HG02798 (cell line): ENCODE data around the gene PTPN4.
"Not testable (repeated sequence)": the region's sequence is repeated elsewhere in the genome, so short reads cannot be mapped to it uniquely, and the experiment has no call there.

Source experiments
- ATAC-seq: cut with Tn5 transposase; IDR thresholded peaks from one replicate; pipeline ENCODE4 v1.9.1; 2021; ENCODE audit warnings: mild to moderate bottlenecking; ENCODE audit not compliant: unreplicated experiment, poor library complexity

The PTPN4 gene

DNA sequence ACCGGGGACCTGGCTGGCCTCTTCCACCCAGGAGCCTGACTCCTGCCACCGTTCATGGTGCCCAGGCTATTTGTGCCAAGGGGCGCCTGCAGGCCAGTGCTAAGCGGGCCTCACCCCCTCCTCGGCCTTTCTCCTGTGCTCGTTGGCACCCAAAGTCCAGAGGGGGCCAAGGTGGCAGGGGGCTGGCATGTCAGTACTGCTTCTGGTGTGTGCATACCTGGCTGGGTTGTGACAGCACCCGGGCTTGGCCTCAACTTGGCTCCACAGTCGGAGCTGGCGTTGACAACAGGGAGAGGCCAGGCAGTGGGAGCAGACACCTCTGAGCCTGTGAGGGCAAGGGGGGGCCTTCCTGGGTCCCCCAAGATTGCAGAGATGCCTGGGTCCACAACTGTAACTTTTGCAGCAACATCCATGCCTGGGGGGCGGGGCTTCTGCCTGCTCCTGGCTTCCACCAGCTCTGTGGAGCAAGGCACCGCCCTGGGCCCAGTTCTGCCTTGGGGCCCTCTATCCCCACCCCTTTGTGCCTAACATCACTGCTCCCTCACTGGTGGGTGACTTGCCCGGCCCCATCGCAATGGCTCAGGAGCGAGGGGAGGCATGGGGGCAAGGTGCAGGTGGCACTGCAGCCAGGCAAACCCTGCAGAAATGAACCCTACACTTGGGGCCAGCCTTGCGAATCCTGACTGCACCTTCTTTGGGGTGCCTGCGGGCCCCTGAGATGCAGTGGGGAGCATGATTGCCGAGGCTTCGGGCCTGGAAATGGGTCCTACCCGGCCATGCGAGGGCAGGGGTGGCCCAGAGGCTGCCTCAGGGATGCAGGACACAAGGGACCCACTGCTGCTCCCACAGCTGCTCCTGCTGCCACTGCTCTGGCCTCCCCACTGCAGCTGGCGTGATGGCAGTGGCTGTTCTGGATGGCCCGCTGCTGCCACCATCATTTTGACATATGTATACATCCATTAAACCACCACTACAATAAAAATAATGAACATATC, 35.9 kb downstream of the PTPN4 start:
- ATAC-seq, result no peak

DNA sequence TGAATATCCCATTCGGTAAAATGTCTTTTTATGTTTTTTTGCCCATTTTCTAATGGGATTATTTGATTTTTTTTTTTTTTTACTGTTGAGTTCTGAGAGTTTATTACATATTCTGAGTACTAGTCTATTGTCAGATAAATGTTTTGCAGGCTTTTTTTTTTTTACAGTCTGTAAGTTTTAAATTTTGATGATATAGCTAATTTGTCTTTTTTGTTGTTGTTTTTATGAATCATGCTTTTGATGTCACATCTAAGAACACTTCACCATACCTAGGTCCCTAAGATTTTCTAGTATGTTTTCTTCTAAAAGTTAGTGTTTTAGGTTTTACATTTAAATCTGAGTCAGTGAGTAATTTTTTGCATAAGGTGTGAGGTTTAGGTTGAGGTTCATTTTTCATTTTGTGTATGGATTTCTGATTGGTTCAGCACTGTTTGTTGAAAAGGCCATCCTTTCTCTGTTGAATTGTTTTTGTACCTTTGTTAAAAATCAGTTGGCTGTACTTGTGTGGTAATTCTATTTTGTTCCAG, 40.7 kb downstream of the PTPN4 start:
- no peak for ATAC-seq

- no peak for ATAC-seq
Measured at GRCh38 chr2:119801040-119801439, 41.3 kb downstream of the PTPN4 start.

DNA sequence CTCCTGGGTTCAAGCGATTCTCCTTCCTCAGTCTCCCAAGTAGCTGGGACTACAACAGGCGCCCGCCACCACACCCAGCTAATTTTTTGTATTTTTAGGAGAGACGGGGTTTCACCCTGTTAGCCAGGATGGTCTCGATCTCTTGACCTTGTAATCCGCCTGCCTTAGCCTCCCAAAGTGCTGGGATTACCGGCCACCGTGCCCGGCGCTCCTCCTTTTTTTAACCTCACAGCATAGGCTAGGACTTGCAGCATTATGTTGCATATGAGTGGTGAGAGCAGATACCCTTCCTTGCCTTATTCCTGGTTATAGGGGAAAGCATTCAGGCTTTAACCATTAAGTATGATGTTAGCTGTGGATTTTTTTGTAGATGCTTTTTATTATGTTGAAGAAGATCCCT, 42.3 kb downstream of the PTPN4 start:
- ATAC-seq, result not testable (repeated sequence)

GRCh38 chr2:119803101-119803500, 43.4 kb downstream of the PTPN4 start:
- ATAC-seq, result no peak

DNA sequence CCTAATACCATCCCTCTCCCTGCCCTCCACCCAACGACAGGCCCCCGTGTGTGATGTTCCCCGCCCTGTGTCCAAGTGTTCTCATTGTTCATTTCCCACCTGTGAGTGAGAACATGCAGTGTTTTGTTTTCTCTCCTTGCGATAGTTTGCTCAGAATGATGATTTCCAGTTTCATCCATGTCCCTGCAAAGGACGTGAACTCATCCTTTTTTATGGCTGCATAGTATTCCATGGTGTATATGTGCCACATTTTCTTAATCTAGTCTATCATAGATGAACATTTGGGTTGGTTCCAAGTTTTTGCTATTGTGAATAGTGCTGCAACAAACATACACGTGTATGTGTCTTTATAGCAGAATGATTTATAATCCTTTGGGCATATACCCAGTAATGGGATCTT, 44.7 kb downstream of the PTPN4 start:
- not testable (repeated sequence) for ATAC-seq

DNA sequence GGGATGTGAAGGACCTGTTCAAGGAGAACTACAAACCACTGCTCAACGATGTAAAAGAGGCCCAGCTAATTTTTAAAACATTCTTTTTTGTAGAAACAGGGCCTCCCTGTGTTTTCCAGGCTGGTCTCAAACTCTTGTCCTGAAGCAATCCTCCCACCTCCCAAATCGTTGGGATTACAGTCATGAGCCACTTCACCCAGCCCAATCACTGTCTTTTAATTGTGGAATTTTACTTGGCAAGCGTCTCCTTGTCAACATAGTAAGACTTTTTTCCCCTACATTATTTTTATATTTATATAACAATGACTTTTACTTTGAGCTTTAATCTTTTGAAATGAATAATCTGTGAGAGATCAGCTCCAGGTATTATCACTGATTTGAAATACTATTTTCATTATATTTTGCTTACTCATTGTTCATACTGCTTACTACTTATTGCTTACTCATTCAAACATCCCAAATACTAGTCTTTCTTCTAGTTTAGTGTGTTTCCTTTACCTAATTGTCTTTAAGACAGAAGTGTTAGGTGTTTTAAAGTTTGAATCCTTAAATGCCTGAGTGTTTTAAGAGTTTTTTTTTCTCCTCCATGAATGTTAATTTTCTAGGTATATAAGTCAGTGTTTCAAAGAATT, 48.9 kb downstream of the PTPN4 start:
- ATAC-seq, result no peak

DNA sequence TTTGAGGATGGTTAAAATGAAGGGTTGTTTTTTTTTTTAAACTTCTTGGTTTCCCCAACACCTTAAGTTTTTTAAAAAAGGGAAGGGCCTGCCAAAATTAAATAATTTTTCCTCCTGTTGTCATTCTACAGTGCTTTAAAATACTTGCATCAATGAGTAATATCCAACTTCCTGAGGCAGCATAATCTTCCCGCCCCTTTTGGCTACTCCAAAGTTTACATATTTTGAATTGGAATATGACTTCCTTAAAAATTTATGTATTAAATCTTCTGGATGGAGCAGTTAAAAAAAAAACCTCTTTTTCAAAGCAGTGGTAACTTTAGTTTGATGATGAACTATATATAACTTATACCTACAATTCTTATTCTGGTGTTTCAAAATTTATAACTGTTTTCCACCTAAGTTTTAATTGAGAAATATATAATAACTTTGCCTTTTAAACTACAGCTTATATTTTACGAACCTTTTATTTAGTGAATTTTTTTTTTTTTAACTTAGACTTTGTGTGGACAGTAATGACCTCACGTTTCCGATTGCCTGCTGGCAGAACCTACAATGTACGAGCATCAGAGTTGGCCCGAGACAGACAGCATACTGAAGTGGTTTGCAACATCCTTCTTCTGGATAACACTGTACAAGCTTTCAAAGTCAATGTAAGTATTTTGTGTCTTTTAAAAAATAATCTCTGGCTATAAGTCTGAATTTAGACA, 49.8 kb downstream of the PTPN4 start:
- ATAC-seq, result no peak

DNA sequence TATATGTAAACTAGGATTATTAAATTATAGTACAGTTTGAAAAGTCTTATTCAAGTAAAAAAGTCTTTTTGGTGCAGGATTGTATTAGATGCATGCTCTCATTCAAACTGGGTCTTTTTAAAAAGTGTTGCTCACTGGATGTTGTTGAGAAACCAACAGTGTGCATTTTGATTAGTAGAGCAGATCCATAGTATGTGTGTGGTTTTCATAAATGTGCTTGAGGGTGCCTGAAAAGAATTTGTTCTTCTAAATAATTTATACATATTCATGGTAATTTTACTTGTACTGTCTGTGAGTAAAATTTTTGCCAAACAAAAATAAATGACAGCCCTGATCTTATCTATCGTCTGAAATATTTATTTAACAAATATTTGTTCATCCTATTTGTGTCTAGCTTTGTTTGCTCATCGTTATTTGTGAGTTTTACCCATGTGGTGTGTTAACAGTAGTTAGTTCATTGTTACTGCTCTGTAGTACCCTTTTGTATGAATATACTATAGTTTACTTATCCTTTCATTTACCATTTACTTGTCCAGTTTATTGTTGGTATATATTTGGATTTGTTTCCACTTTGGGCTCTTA, 50.4 kb downstream of the PTPN4 start:
- ATAC-seq, result no peak

- ATAC-seq, result no peak
Measured at GRCh38 chr2:119814216-119814615, 54.5 kb downstream of the PTPN4 start.

DNA sequence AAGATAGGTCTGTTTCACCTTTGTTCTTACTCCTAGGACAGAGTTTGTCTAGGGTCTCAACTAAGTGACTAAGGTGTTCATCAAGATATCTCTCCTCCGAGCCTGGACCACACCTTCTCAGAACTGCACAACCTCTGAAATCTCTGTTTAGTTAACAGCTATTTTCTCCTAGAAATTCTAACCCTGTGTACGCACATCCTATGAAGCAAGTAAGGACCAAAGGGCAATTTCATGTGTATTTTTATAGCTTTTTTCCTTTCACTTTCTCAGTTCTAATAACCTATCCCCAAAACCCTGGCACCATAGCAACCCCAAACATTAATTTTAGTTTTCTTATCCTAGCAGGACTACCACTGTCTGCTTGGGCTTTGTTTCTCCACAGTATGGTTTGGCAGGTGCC, 59.1 kb downstream of the PTPN4 start:
- ATAC-seq, result no peak

GRCh38 chr2:119819846-119820245, 60.1 kb downstream of the PTPN4 start:
- no peak for ATAC-seq

- ATAC-seq, result no peak
Measured at GRCh38 chr2:119820275-119820674, 60.6 kb downstream of the PTPN4 start.

DNA sequence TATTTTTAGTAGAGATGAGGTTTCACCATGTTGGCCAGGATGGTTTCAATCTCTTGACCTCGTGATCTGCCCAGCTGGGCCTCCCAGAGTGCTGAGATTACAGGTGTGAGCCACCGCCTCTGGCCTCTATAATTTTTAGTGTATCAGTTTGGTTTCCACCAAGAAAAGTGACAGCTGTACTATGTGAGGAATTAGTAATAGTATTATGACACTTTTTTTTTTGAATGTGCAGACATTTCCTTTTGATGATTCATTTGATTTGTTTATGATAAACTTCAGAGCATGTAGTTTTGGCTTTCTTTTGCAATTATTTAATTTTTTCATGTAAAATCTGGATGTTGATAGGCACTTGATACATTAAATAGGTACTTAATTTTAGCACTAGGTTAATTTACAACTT, 61.5 kb downstream of the PTPN4 start:
- ATAC-seq, result no peak

DNA sequence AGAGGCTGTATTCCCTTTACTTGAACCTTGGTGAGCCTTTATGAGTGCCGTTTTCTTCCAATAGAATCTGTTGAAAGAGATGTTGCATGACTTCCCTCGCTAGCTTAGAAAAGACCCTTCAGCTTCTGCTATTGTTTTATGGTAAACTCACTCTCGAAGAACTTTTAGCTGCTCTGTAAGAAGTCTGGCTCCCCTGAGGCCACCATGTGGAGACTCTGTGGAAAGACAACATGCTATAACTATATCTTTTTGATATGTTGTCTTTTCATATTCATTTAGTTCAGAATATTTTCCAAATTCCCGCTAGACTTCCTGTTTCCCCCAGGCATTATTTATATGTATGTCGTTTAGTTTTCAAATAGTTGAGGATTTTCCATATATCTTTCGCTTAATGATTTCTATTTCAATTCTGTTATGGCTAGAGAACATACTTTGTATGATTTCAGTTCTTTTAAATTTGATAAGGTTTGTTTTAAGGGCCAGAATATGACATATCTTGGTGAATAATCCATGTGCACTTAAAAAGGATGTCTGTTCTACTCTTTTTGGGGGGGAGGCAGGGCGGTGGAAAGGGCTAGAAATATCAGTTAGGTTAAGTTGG, 64.1 kb downstream of the PTPN4 start:
- no peak for ATAC-seq

DNA sequence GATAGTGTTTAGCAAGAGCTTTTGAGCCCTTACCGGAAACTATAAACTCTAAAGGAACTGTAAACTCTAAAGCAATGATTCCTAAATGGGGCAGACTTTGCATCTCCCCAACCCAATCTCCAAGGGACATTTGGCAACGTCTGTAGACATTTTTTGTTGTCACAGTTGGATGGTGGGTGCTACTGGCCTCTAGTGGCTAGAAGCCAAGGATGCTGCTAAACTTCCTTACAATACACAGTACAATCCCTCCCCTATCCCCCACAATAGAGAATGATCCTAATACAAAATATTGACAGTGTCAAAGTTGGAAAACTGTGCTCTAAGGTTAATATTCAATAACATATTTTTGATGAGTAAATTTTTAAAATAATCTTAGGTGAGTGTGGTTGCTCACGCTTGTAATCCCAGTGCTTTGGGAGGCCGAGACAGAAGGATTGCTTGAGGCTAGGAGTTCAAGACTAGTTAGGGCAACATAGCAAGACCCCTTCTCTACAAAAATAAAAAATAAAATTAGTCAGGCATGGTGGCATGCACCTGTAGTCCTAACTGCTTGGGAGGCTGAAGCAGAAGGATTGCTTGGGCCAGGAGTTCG, 66.7 kb downstream of the PTPN4 start:
- ATAC-seq, result peak; percentile 76

DNA sequence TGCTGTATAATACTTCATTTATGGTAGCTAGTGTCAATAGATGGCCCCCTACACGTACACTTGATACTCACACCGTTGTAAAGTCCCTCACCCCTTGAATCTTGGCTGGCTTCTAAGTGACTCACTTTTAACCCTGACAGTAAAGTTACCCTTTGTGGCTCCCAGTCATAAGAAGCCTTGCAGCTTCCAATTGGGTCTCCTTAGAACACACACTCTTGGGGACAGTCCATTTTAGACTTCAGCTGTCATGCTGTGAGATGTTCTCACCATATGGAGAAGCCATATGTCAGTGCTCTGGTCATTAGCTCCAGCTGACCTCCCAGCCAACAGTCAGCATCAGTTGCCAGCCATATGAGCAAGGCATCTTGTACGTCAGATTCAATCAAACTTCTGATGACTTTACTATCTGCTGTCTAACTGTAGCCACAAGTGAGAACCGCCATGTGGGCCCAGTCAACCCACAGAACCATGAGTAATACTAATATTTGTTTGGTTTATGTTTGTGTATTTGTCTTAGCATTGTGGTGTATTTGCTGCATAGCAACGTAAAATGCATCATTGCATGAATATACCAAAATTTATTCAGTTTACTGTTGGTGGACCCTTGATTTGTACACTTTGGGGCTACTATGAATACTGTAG, 68.3 kb downstream of the PTPN4 start:
- ATAC-seq, result no peak

- ATAC-seq, result no peak
Measured at GRCh38 chr2:119836455-119837142, 76.9 kb downstream of the PTPN4 start.

- no peak for ATAC-seq
Measured at GRCh38 chr2:119837350-119837749, 77.6 kb downstream of the PTPN4 start.
